Ishikawa (cell line): Measurements from ENCODE around the gene LEKR1.

Source experiments
- CREB1 ChIP-seq: IDR thresholded peaks from 2 replicates; pipeline ENCODE4 v1.6.1; 2012; ENCODE audit warnings: low read depth
- EP300 ChIP-seq: IDR thresholded peaks from 2 replicates; pipeline ENCODE4 v1.6.1; 2012; ENCODE audit warnings: borderline replicate concordance
- RAD21 ChIP-seq: IDR thresholded peaks from 2 replicates; pipeline ENCODE4 v1.6.1; 2012; ENCODE audit warnings: low read depth
- REST ChIP-seq: IDR thresholded peaks from 2 replicates; pipeline ENCODE4 v1.6.1; 2012; ENCODE audit warnings: low read depth, mild to moderate bottlenecking
- TAF1 ChIP-seq: IDR thresholded peaks from 2 replicates; pipeline ENCODE4 v1.6.1; 2012; ENCODE audit warnings: low read depth, mild to moderate bottlenecking
- TCF12 ChIP-seq: IDR thresholded peaks from 2 replicates; pipeline ENCODE4 v1.6.1; 2012; ENCODE audit warnings: low read depth
- TEAD4 ChIP-seq: IDR thresholded peaks from 2 replicates; pipeline ENCODE4 v1.6.1; 2012
- YY1 ChIP-seq: IDR thresholded peaks from 2 replicates; pipeline ENCODE4 v1.6.1; 2012; ENCODE audit warnings: low read depth
- ZBTB7A ChIP-seq: IDR thresholded peaks from 2 replicates; pipeline ENCODE4 v1.6.1; 2012; ENCODE audit warnings: low read depth

- TF ChIP-seq TCF12 = no peak
- no peak for TF ChIP-seq CREB1
- TF ChIP-seq YY1 = no peak
- TF ChIP-seq RAD21 = no peak
- no peak for TF ChIP-seq TAF1
- no peak for TF ChIP-seq TEAD4
- TF ChIP-seq EP300 = no peak
- no peak for TF ChIP-seq ZBTB7A
- no peak for TF ChIP-seq REST
These were observed 195.5 kb downstream of the LEKR1 start for GRCh38 chr3:157021679-157022078.
